OCI-LY1 (cell line): Measurements from ENCODE around the gene GLG1.
"Not testable (repeated sequence)": the region's sequence is repeated elsewhere in the genome, so short reads cannot be mapped to it uniquely, and the experiment has no call there.

Experiments
- H2AFZ ChIP-seq: fragments of 200-600 bp; sonication (generic), shearing (Covaris generic); 2 replicates; pipeline ENCODE4 v1.6.0; 2014; ENCODE audit warnings: antibody characterized with exemption, mild to moderate bottlenecking, low read length
- H3F3A ChIP-seq: fragments of 200-600 bp; sonication (generic), shearing (Covaris generic); 2 replicates; pipeline ENCODE4 v1.6.0; 2014; ENCODE audit warnings: mild to moderate bottlenecking, antibody characterized with exemption, low read length, moderate library complexity; ENCODE audit not compliant: insufficient read depth
- H3K27ac ChIP-seq: fragments of 200-600 bp; sonication (generic); 2 replicates; pipeline ENCODE4 v1.5.1; 2014; ENCODE audit warnings: low read length, mixed run types, mild to moderate bottlenecking, low read depth; ENCODE audit not compliant: poor library complexity, severe bottlenecking
- H3K27me3 ChIP-seq: fragments of 200-600 bp; sonication (generic); 2 replicates; pipeline ENCODE4 v1.6.0; 2014; ENCODE audit warnings: antibody characterized with exemption, mild to moderate bottlenecking, low read length, moderate library complexity; ENCODE audit not compliant: insufficient read depth
- H3K36me3 ChIP-seq: fragments of 200-600 bp; sonication (generic); 2 replicates; pipeline ENCODE4 v1.6.1; 2014; ENCODE audit warnings: mild to moderate bottlenecking, antibody characterized with exemption, low read length, moderate library complexity, mixed read lengths; ENCODE audit not compliant: insufficient read depth
- H3K4me1 ChIP-seq: fragments of 200-600 bp; sonication (generic); 2 replicates; pipeline ENCODE4 v1.5.1; 2014; ENCODE audit warnings: mild to moderate bottlenecking, low read length, moderate library complexity; ENCODE audit not compliant: insufficient read depth, severe bottlenecking
- H3K4me2 ChIP-seq: fragments of 200-600 bp; sonication (generic), shearing (Covaris generic); 2 replicates; pipeline ENCODE4 v1.6.1; 2014; ENCODE audit warnings: low read length
- H3K4me3 ChIP-seq: fragments of 200-600 bp; sonication (generic); 2 replicates; pipeline ENCODE4 v1.5.1; 2014; ENCODE audit warnings: low read length, low read depth, mild to moderate bottlenecking, mixed read lengths; ENCODE audit not compliant: poor library complexity, severe bottlenecking
- H3K79me2 ChIP-seq: fragments of 200-600 bp; shearing (Covaris generic); 2 replicates; pipeline ENCODE4 v1.6.1; 2016; ENCODE audit warnings: mixed run types, low read length, mixed read lengths; ENCODE audit not compliant: insufficient read depth
- H3K9ac ChIP-seq: fragments of 200-600 bp; sonication (generic), shearing (Covaris generic); 2 replicates; pipeline ENCODE4 v1.6.1; 2014; ENCODE audit warnings: mild to moderate bottlenecking, low read length, mixed read lengths
- H3K9me2 ChIP-seq: fragments of 200-600 bp; sonication (generic), shearing (Covaris generic); 2 replicates; pipeline ENCODE4 v1.6.1; 2014; ENCODE audit warnings: low read depth, mild to moderate bottlenecking, low read length, mixed read lengths
- H3K9me3 ChIP-seq: fragments of 200-600 bp; shearing (Covaris generic); 2 replicates; pipeline ENCODE4 v1.6.1; 2014; ENCODE audit warnings: low read length, mixed read lengths
- H4K20me1 ChIP-seq: fragments of 200-600 bp; sonication (generic), shearing (Covaris generic); 2 replicates; pipeline ENCODE4 v1.6.0; 2016; ENCODE audit warnings: mild to moderate bottlenecking, low read length; ENCODE audit not compliant: insufficient read depth
- CTCF ChIP-seq: fragments of 200-600 bp; sonication (generic), shearing (Covaris generic); IDR thresholded peaks from 2 replicates; pipeline ENCODE4 v1.5.1; 2017; ENCODE audit warnings: mild to moderate bottlenecking, antibody characterized with exemption, low read length, moderate library complexity, mixed read lengths
- EZH2 ChIP-seq: fragments of 200-600 bp; sonication (generic), shearing (Covaris generic); IDR thresholded peaks from 2 replicates; pipeline ENCODE4 v1.8.0; 2017; ENCODE audit warnings: borderline replicate concordance, mixed run types, mild to moderate bottlenecking, antibody characterized with exemption, low read length, moderate library complexity, mixed read lengths

GLG1 gene

GRCh38 chr16:74447578-74447977, 159.3 kb downstream of the GLG1 start:
- H3K27ac ChIP-seq, result no peak overlapping the region
- no peaks in the 10 kb centered on the region for H3F3A ChIP-seq
- peaks cover 13% of the 10 kb centered on the region; the same call in 1 of the 2 replicates for H3K36me3 ChIP-seq

GRCh38 chr16:74446866-74447265, 160.0 kb downstream of the GLG1 start:
- Histone ChIP-seq H3K9me2 (no peaks in the 10 kb centered on the region), H3K79me2 (no peaks in the 10 kb centered on the region), H3K9ac (no peak overlapping the region), H2AFZ (no peak overlapping the region), H3F3A (no peaks in the 10 kb centered on the region), H4K20me1 (no peaks in the 10 kb centered on the region), H3K9me3 (no peaks in the 10 kb centered on the region), H3K4me3 (no peak overlapping the region), H3K27me3 (no peaks in the 10 kb centered on the region), H3K4me1 (no peaks in the 10 kb centered on the region), H3K27ac (no peak overlapping the region), H3K36me3 (peaks cover 7% of the 10 kb centered on the region; the same call in 1 of the 2 replicates), H3K4me2 (no peak overlapping the region)
- no peak for TF ChIP-seq CTCF
- TF ChIP-seq EZH2, result no peak

More at GRCh38 chr16:74447578-74447977, 159.3 kb downstream of the GLG1 start:
- H2AFZ ChIP-seq, result no peak overlapping the region
- H3K9me2 ChIP-seq, result no peaks in the 10 kb centered on the region
- H3K4me1 ChIP-seq, result peaks cover 3% of the 10 kb centered on the region
- H3K79me2 ChIP-seq, result no peaks in the 10 kb centered on the region
- H3K9me3 ChIP-seq, result no peaks in the 10 kb centered on the region
- H3K9ac ChIP-seq, result no peak overlapping the region
- TF ChIP-seq EZH2 (no peak), CTCF (no peak)
- H3K27me3 ChIP-seq, result no peaks in the 10 kb centered on the region
- no peak overlapping the region for H3K4me3 ChIP-seq
- H4K20me1 ChIP-seq, result no peaks in the 10 kb centered on the region
- H3K4me2 ChIP-seq, result no peak overlapping the region

GRCh38 chr16:74443624-74444346, 163.1 kb downstream of the GLG1 start:
- not testable (repeated sequence) for H3K4me1 ChIP-seq, H3K27me3 ChIP-seq, H3K9me3 ChIP-seq, H3K36me3 ChIP-seq, H3K4me3 ChIP-seq, H3K27ac ChIP-seq, H3K4me2 ChIP-seq, H3K9me2 ChIP-seq, H3F3A ChIP-seq, H2AFZ ChIP-seq, H3K9ac ChIP-seq, H4K20me1 ChIP-seq, H3K79me2 ChIP-seq

GRCh38 chr16:74439685-74440084, 167.2 kb downstream of the GLG1 start:
- Histone ChIP-seq H3K4me1 (no peaks in the 10 kb centered on the region), H3K79me2 (no peaks in the 10 kb centered on the region), H4K20me1 (no peaks in the 10 kb centered on the region), H3K9me3 (no peaks in the 10 kb centered on the region), H3K4me3 (no peak overlapping the region), H3K4me2 (no peak overlapping the region), H3K27me3 (no peaks in the 10 kb centered on the region), H2AFZ (no peak overlapping the region), H3K27ac (no peak overlapping the region), H3K9me2 (no peaks in the 10 kb centered on the region), H3K9ac (no peak overlapping the region), H3K36me3 (0 out of 2 replicates have a peak, but pooled peaks cover 5% of the 10 kb centered on the region), H3F3A (no peaks in the 10 kb centered on the region)
- TF ChIP-seq CTCF, result no peak
- no peak for TF ChIP-seq EZH2
